HG03469 (cell line): ENCODE measurements around the gene CREB3L1.
A peak's percentile ranks its signal among the peaks of the same experiment; 100 is the strongest.

Experiments
- ATAC-seq: cut with Tn5 transposase; IDR thresholded peaks from one replicate; pipeline ENCODE4 v1.9.1; 2021; ENCODE audit warnings: mild to moderate bottlenecking, moderate library complexity, moderate number of reproducible peaks; ENCODE audit not compliant: unreplicated experiment

CREB3L1 gene

GRCh38 chr11:46342239-46342638 is 64.8 kb downstream of the CREB3L1 start:
- ATAC-seq: no peak

- ATAC-seq: no peak
Measured at GRCh38 chr11:46343520-46343919, 66.1 kb downstream of the CREB3L1 start.

GRCh38 chr11:46345131-46345597 is 67.7 kb downstream of the CREB3L1 start:
- no peak for ATAC-seq

- no peak for ATAC-seq
Measured at GRCh38 chr11:46345881-46346484, 68.5 kb downstream of the CREB3L1 start.

- ATAC-seq: peak; percentile 41
Measured at GRCh38 chr11:46346886-46347636, 69.6 kb downstream of the CREB3L1 start, which contains the start of gene DGKZ. DGKZ (plus strand) TSS chr11:46347463; CDS start chr11:46347660, 197 bp downstream.

GRCh38 chr11:46347637-46348311 is 70.3 kb downstream of the CREB3L1 start:
- ATAC-seq: no peak

- ATAC-seq: no peak
Measured at GRCh38 chr11:46348566-46349401, 71.3 kb downstream of the CREB3L1 start.

- ATAC-seq: no peak
Measured at GRCh38 chr11:46350695-46351094, 73.2 kb downstream of the CREB3L1 start.

GRCh38 chr11:46351148-46351547 is 73.7 kb downstream of the CREB3L1 start:
- no peak for ATAC-seq

- ATAC-seq: no peak
Measured at GRCh38 chr11:46351606-46352005, 74.1 kb downstream of the CREB3L1 start.

GRCh38 chr11:46352063-46352841 is 74.8 kb downstream of the CREB3L1 start:
- no peak for ATAC-seq

- ATAC-seq: no peak
Measured at GRCh38 chr11:46353698-46354097, 76.2 kb downstream of the CREB3L1 start.

GRCh38 chr11:46356924-46357482 is 79.5 kb downstream of the CREB3L1 start:
- no peak for ATAC-seq

- no peak for ATAC-seq
Measured at GRCh38 chr11:46357483-46357936, 80.0 kb downstream of the CREB3L1 start.

GRCh38 chr11:46359953-46360352 is 82.5 kb downstream of the CREB3L1 start:
- no peak for ATAC-seq

GRCh38 chr11:46360878-46361277 is 83.4 kb downstream of the CREB3L1 start:
- ATAC-seq: peak; percentile 13

GRCh38 chr11:46361283-46362155 is 84.1 kb downstream of the CREB3L1 start:
- ATAC-seq: peak; percentile 71

GRCh38 chr11:46362156-46363030 is 84.9 kb downstream of the CREB3L1 start:
- ATAC-seq: no peak
